NCI-H345 treated with DMSO at 0.1 percent for 48 hours (cell line): ENCODE data around the gene AUTS2.

Experiments used
- DNase-seq: peaks from one replicate; lab custom pipeline; 2025; ENCODE audit not compliant: unreplicated experiment; lab: John Stamatoyannopoulos, UW

The AUTS2 gene

GRCh38 chr7:70660154-70660818 lies 1062.0 kb downstream of the AUTS2 start:
- DNase-seq, result no peak

- DNase-seq, result no peak
These were observed 1062.5 kb downstream of the AUTS2 start for GRCh38 chr7:70660819-70661191.

- no peak for DNase-seq
These were observed 1065.4 kb downstream of the AUTS2 start for GRCh38 chr7:70663680-70664079.

GRCh38 chr7:70665997-70666396 lies 1067.7 kb downstream of the AUTS2 start:
- DNase-seq, result no peak

- no peak for DNase-seq
These were observed 1069.1 kb downstream of the AUTS2 start for GRCh38 chr7:70667406-70667805.

- no peak for DNase-seq
These were observed 1070.5 kb downstream of the AUTS2 start for GRCh38 chr7:70668606-70669358.

- no peak for DNase-seq
These were observed 1071.6 kb downstream of the AUTS2 start for GRCh38 chr7:70669854-70670253.

- DNase-seq, result no peak
These were observed 1072.0 kb downstream of the AUTS2 start for GRCh38 chr7:70670288-70670687.

GRCh38 chr7:70673778-70674570 lies 1075.7 kb downstream of the AUTS2 start:
- DNase-seq, result no peak

GRCh38 chr7:70674571-70675010 lies 1076.3 kb downstream of the AUTS2 start:
- no peak for DNase-seq

- DNase-seq, result no peak
These were observed 1078.0 kb downstream of the AUTS2 start for GRCh38 chr7:70676243-70676642.

- no peak for DNase-seq
These were observed 1080.5 kb downstream of the AUTS2 start for GRCh38 chr7:70678621-70679251.

- DNase-seq, result no peak
These were observed 1081.4 kb downstream of the AUTS2 start for GRCh38 chr7:70679661-70680060.

- no peak for DNase-seq
These were observed 1082.0 kb downstream of the AUTS2 start for GRCh38 chr7:70680306-70680705.

- DNase-seq, result no peak
These were observed 1082.6 kb downstream of the AUTS2 start for GRCh38 chr7:70680743-70681468.

GRCh38 chr7:70681469-70682350 lies 1083.4 kb downstream of the AUTS2 start:
- no peak for DNase-seq

GRCh38 chr7:70684173-70684572 lies 1085.9 kb downstream of the AUTS2 start:
- DNase-seq, result no peak

- DNase-seq, result no peak
These were observed 1095.0 kb downstream of the AUTS2 start for GRCh38 chr7:70693321-70693685.

GRCh38 chr7:70693686-70694433 lies 1095.6 kb downstream of the AUTS2 start:
- peak; percentile 63 for DNase-seq
